Aorta (tissue), 5 donors: ENCODE measurements around the gene SPRED2. TPM values are rescaled to one million over a fixed set of nuclear protein-coding genes. Genes with fewer than 3 reads are reported as not detected.

Experiments used
- ATAC-seq: fragments of 200-7000 bp; cut with Tn5 transposase; one replicate; pipeline ENCODE4 v1.9.1; 2022; ENCODE audit warnings: moderate library complexity; ENCODE audit not compliant: low FRiP score
- DNase-seq, 2 donors: peaks; one replicate each; pipeline ENCODE4 v3.0.0-alpha.2; 2020
- H3K27ac ChIP-seq, 2 donors: one replicate each; pipeline ENCODE4 v1.5.1; 2013; ENCODE audit warnings: low read length in 2 of 2, mild to moderate bottlenecking in 2 of 2, moderate library complexity in 2 of 2, control low read depth in 1 of 2, inconsistent platforms in 1 of 2, low read depth in 1 of 2
- H3K27me3 ChIP-seq, 2 donors: one replicate each; pipeline ENCODE4 v1.6.1; 2013; ENCODE audit warnings: control low read depth in 1 of 2, low read length in 1 of 2, mild to moderate bottlenecking in 1 of 2, moderate library complexity in 1 of 2; ENCODE audit not compliant: insufficient read depth in 2 of 2, control insufficient read depth in 1 of 2
- H3K36me3 ChIP-seq, 2 donors: one replicate each; pipeline ENCODE4 v1.6.1; 2013; ENCODE audit warnings: control low read depth in 1 of 2, low read length in 1 of 2, mild to moderate bottlenecking in 1 of 2; ENCODE audit not compliant: insufficient read depth in 2 of 2, control insufficient read depth in 1 of 2
- H3K4me1 ChIP-seq, 2 donors: one replicate each; pipeline ENCODE4 v1.6.1; 2013; ENCODE audit warnings: low read length in 2 of 2, control low read depth in 1 of 2, mild to moderate bottlenecking in 1 of 2, moderate library complexity in 1 of 2; ENCODE audit not compliant: insufficient read depth in 2 of 2, control insufficient read depth in 1 of 2
- H3K4me3 ChIP-seq, 2 donors: one replicate each; pipeline ENCODE4 v1.5.1; 2013; ENCODE audit warnings: low read length in 2 of 2, control low read depth in 1 of 2, mild to moderate bottlenecking in 1 of 2
- H3K9me3 ChIP-seq: one replicate; pipeline ENCODE4 v1.6.1; 2013; ENCODE audit warnings: mild to moderate bottlenecking, low read length; ENCODE audit not compliant: control insufficient read depth
- WGBS, 2 donors: extraction: QIAGEN DNeasy Blood & Tissue Kit; methylation state at CpG; one replicate each; pipeline ENCODE4 v1.1.7; 2013; 5-methylcytosine and 5-hydroxymethylcytosine counted together
- intact Hi-C, 2 donors: fragments of 100-400 bp; cut with DNase I; formaldehyde crosslinking; loops; one replicate each; pipeline versions ENCODE4 v1.14.2 to v1.15.0; 2022
- polyA plus RNA-seq, 2 donors: library from polyadenylated mRNA; stranded (reverse); fragments of 200-250 nt; gene quantifications; one replicate each; pipeline ENCODE4 v1.2.3, GENCODE V29; 2013
- total RNA-seq, 2 donors: library from RNA; stranded (reverse); fragmentation: NEBNext Ultra II Directional; extraction: Animal tissue kit (Norgen Biotek cat#: 25700); gene quantifications; one replicate each; pipeline ENCODE4 v1.2.1, GENCODE V29; 2021
- donor health status: healthy with polysubstance abuse.
- donor health status: Bipolar disorder and iron deficiency.
- donor health status: DM: no; HTN: no; CAD: no.
- donor health status: DM: no; HTN: no; CAD: no.
- donor health status: DM: yes; HTN: yes; CAD: no.

Gene SPRED2
- total and polyA plus RNA-seq, 4 donors = 9.9 to 38.3 (median 28.1) TPM

GRCh38 chr2:65364986-65365733, 67.2 kb downstream of the SPRED2 start:
- ATAC-seq (no peak), DNase-seq (no peak)
- H3K27ac ChIP-seq = no peak overlapping the region

DNA sequence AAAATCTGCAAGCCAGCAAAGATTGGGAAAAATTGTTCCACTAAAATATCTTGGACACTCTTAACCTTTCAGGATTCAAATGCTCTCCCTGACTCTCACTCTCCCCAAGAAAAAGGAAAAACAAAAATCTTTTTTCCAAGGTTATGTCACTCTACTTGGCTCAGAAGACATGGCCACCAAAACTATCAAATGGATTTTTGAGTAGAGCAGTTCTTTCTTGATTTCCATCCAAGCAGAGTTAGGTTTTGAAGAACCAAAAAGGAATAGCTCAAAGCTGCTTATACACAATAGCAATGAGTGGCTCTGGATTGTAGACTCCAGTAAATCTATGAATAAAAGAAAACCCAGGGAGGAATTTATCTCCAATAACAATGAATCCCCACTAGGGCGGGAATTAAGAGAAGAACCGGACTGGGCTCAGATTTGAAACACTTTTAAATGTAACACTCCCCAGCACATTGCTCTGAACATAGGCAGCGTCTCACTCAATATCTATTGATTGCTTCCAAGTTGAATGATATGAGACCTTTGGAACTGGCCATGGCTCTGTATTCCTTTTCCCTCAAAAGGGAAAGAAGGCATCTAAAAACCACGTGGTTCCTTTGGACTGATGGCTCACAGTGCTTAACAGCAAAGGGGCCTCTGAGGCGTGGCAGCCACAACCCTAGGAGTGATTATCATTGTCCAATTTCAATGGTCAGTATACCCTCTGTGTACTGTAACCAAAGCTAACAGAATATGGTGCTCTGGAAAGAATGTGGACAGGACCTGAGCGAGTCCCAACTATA, 68.3 kb downstream of the SPRED2 start:
- no peaks in the 10 kb centered on the region for H3K9me3 ChIP-seq
- no peak overlapping the region for H3K27ac ChIP-seq
- DNase-seq (no peak), ATAC-seq (no peak)
- intact Hi-C loops = no loop called here
- 89 to 90% methylated on average over 6 of the region's 6 CpGs for WGBS, 2 donors
- H3K4me3 ChIP-seq = no peak overlapping the region
- no peaks in the 10 kb centered on the region for H3K36me3 ChIP-seq
- H3K27me3 ChIP-seq = no peaks in the 10 kb centered on the region
- peaks cover 4 to 6% of the 10 kb centered on the region in 2 donors for H3K4me1 ChIP-seq

More at GRCh38 chr2:65364986-65365733, 67.2 kb downstream of the SPRED2 start:
- Histone ChIP-seq H3K4me1 (peaks cover 3 to 4% of the 10 kb centered on the region in 2 donors), H3K36me3 (no peaks in the 10 kb centered on the region), H3K27me3 (no peaks in the 10 kb centered on the region), H3K9me3 (no peaks in the 10 kb centered on the region), H3K4me3 (no peak overlapping the region)
- 94 to 95% methylated on average over 2 of the region's 2 CpGs for WGBS, 2 donors
- intact Hi-C loops = no loop called here

DNA sequence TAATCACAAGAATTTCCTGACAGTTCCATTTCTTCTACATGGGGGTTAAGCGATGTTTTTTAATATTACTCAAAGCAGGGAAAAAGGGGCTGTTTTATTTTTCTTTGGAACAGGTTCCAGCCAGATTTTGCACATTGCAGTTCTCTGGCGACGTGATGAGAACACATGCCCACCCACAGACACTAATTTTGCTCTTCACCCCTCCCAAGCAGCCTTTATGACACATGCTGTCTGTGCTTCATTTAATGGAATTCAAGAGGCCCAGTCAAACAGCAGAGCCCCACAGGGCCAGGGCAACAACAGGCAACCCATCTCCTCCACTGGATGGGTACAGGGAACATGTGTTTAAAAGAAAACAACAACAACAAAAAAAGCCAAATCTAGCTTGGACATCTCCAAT, 70.8 kb downstream of the SPRED2 start:
- H3K4me1 ChIP-seq = peaks cover 0 to 12% of the 10 kb centered on the region in 2 donors
- WGBS, 2 donors = 56 to 59% methylated on average over 3 of the region's 3 CpGs
- ATAC-seq = no peak

GRCh38 chr2:65360441-65360840, 72.0 kb downstream of the SPRED2 start:
- Histone ChIP-seq H3K27ac (no peak overlapping the region), H3K36me3 (no peaks in the 10 kb centered on the region), H3K4me1 (peaks cover 0 to 12% of the 10 kb centered on the region in 2 donors), H3K4me3 (no peak overlapping the region), H3K9me3 (no peaks in the 10 kb centered on the region), H3K27me3 (no peaks in the 10 kb centered on the region)
- intact Hi-C loops = no loop called here
- 92 to 95% methylated on average over 6 of the region's 6 CpGs for WGBS, 2 donors
- no peak for ATAC-seq
- DNase-seq = no peak

More for the DNA sequence above, 70.8 kb downstream of the SPRED2 start:
- DNase-seq = no peak
- intact Hi-C loops = no loop called here
- no peaks in the 10 kb centered on the region for H3K36me3 ChIP-seq
- no peak overlapping the region for H3K27ac ChIP-seq
- no peaks in the 10 kb centered on the region for H3K9me3 ChIP-seq
- no peak overlapping the region for H3K4me3 ChIP-seq
- H3K27me3 ChIP-seq = no peaks in the 10 kb centered on the region

DNA sequence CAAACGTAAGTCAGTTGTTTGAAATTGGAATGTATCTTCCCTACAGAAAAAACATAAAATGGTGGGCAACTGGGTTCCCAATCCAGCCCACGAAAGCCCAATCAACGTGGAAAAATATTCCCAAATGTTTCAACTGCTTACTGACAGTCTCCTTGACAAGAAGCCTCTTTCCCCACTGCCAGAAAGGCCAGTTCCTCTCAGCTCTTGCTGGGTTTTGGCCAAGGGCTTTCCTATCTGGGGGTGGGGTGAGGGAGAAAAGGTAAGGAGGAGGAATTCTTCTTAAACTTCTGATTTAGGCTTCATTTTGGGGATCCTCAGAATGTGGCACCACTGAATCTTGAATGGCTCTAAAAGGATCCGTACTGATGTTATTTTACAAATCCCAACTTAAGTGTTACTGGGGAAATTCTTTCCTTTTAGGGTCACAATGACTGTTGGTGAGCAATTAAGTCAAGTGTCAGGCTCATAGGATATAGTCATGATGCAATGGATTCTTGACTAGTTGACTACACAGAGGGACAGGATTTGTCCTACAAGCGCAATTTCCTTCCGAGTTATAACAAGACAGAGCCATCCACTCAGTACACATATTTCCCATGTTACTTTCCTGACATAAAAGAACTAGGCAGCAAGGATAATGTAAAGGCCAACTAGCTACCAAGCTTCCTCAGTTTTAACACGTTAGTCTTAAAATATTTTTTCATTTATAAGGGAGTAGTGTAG, 73.6 kb downstream of the SPRED2 start:
- H3K9me3 ChIP-seq = no peaks in the 10 kb centered on the region
- no peak for ATAC-seq
- no peaks in the 10 kb centered on the region for H3K36me3 ChIP-seq
- H3K27me3 ChIP-seq = no peaks in the 10 kb centered on the region
- intact Hi-C loops = no loop called here
- 75 to 78% methylated on average over 7 of the region's 7 CpGs for WGBS, 2 donors
- H3K4me1 ChIP-seq = peaks cover 0 to 12% of the 10 kb centered on the region in 2 donors
- no peak for DNase-seq
- H3K27ac ChIP-seq = no peak overlapping the region
- H3K4me3 ChIP-seq = no peak overlapping the region

- no peaks in the 10 kb centered on the region for H3K27me3 ChIP-seq
- intact Hi-C loops = no loop called here
- no peak overlapping the region for H3K4me3 ChIP-seq
- no peaks in the 10 kb centered on the region for H3K36me3 ChIP-seq
- H3K9me3 ChIP-seq = no peaks in the 10 kb centered on the region
- no peak for DNase-seq
- no peak overlapping the region for H3K27ac ChIP-seq
- H3K4me1 ChIP-seq = peaks cover 0 to 12% of the 10 kb centered on the region in 2 donors
- ATAC-seq = no peak
These were observed 74.5 kb downstream of the SPRED2 start for GRCh38 chr2:65357959-65358294.

GRCh38 chr2:65357095-65357958, 75.1 kb downstream of the SPRED2 start:
- no peaks in the 10 kb centered on the region for H3K36me3 ChIP-seq
- no peaks in the 10 kb centered on the region for H3K27me3 ChIP-seq
- intact Hi-C loops = no loop called here
- peaks cover 0 to 12% of the 10 kb centered on the region in 2 donors for H3K4me1 ChIP-seq
- WGBS, 2 donors = 94% methylated on average over 9 of the region's 9 CpGs
- H3K9me3 ChIP-seq = no peaks in the 10 kb centered on the region
- DNase-seq (no peak), ATAC-seq (no peak)
- no peak overlapping the region for H3K4me3 ChIP-seq
- H3K27ac ChIP-seq = no peak overlapping the region

GRCh38 chr2:65355186-65355831, 77.1 kb downstream of the SPRED2 start:
- Histone ChIP-seq H3K9me3 (no peaks in the 10 kb centered on the region), H3K27ac (no peak overlapping the region)
- 93 to 94% methylated on average over 9 of the region's 9 CpGs for WGBS, 2 donors

More at GRCh38 chr2:65355186-65355831, 77.1 kb downstream of the SPRED2 start:
- H3K4me3 ChIP-seq = no peak overlapping the region
- no peaks in the 10 kb centered on the region for H3K27me3 ChIP-seq
- H3K36me3 ChIP-seq = no peaks in the 10 kb centered on the region
- intact Hi-C loops = no loop called here
- H3K4me1 ChIP-seq = peaks cover 0 to 14% of the 10 kb centered on the region in 2 donors
- DNase-seq (no peak), ATAC-seq (no peak)
